HepG2 (cell line): ENCODE data around the gene CGREF1. TPM values are rescaled to one million over a fixed set of nuclear protein-coding genes. Genes with fewer than 3 reads are reported as not detected.

Experiments used
- CENPT ChIP-seq: sonication (generic); formaldehyde crosslinking; IDR thresholded peaks from 2 replicates; pipeline ENCODE4 v1.8.0; 2022; ENCODE audit warnings: low read depth, mild to moderate bottlenecking, moderate library complexity, missing genetic modification reagents
- FOXK1 ChIP-seq: sonication (generic); formaldehyde crosslinking; IDR thresholded peaks from 2 replicates; pipeline ENCODE4 v1.4.0; 2020; ENCODE audit warnings: low read depth, missing genetic modification reagents, borderline replicate concordance
- HIVEP1 ChIP-seq: sonication (generic); formaldehyde crosslinking; IDR thresholded peaks from 2 replicates; pipeline ENCODE4 v1.4.0; 2020; ENCODE audit warnings: mild to moderate bottlenecking, missing genetic modification reagents
- NFYC ChIP-seq: IDR thresholded peaks from 2 replicates; pipeline ENCODE4 v1.6.1; 2016; ENCODE audit warnings: missing genetic modification reagents, missing compliant biosample characterization
- RBM22 ChIP-seq: fragments of 200-400 bp; formaldehyde crosslinking; optimal IDR thresholded peaks from 2 replicates; pipeline ENCODE3; 2017; ENCODE audit warnings: mild to moderate bottlenecking, low read length, moderate library complexity
- RFX3 ChIP-seq: IDR thresholded peaks from 2 replicates; pipeline ENCODE4 v1.6.1; 2016; ENCODE audit warnings: missing biosample characterization, missing genetic modification reagents
- SMAD3 ChIP-seq: sonication (generic); formaldehyde crosslinking; IDR thresholded peaks from 2 replicates; pipeline ENCODE4 v1.4.0; 2020; ENCODE audit warnings: missing genetic modification reagents
- TCF7 ChIP-seq: sonication (generic); IDR thresholded peaks from 2 replicates; pipeline ENCODE4 v1.6.1; 2016; ENCODE audit warnings: antibody characterized with exemption, low read depth
- ZMYM3 ChIP-seq: sonication (generic); formaldehyde crosslinking; IDR thresholded peaks from 2 replicates; pipeline ENCODE4 v1.5.1; 2020; ENCODE audit warnings: mild to moderate bottlenecking, missing genetic modification reagents
- ZNF207 ChIP-seq: fragments of 450-650 bp; IDR thresholded peaks from 2 replicates; pipeline ENCODE4 v1.6.1; 2016; ENCODE audit warnings: antibody characterized with exemption, borderline replicate concordance
- ZNF329 ChIP-seq: sonication (generic); formaldehyde crosslinking; IDR thresholded peaks from 2 replicates; pipeline ENCODE4 v1.9.0; 2021; ENCODE audit warnings: low read depth, mild to moderate bottlenecking, missing genetic modification reagents
- ZNF441 ChIP-seq: sonication (generic); formaldehyde crosslinking; IDR thresholded peaks from 2 replicates; pipeline ENCODE4 v1.7.0; 2021; ENCODE audit warnings: missing genetic modification reagents, borderline replicate concordance
- ZNF530 ChIP-seq: sonication (generic); formaldehyde crosslinking; IDR thresholded peaks from 2 replicates; pipeline ENCODE4 v1.5.0; 2020; ENCODE audit warnings: low read depth, mild to moderate bottlenecking, missing genetic modification reagents
- ZNF605 ChIP-seq: sonication (generic); formaldehyde crosslinking; IDR thresholded peaks from 2 replicates; pipeline ENCODE4 v1.8.0; 2022; ENCODE audit warnings: mild to moderate bottlenecking, missing genetic modification reagents
- ZNF709 ChIP-seq: sonication (generic); formaldehyde crosslinking; IDR thresholded peaks from 2 replicates; pipeline ENCODE4 v1.5.0; 2020; ENCODE audit warnings: mild to moderate bottlenecking, missing genetic modification reagents
- polyA plus RNA-seq, 8 experiments: library from polyadenylated mRNA; depleted of rRNA in 3 of 8; stranded (reverse) in 7 of 8; unstranded in 1 of 8; fragments of >200 nt; fragmentation: Illumina TruSeq in 4 of 8; extraction: Trizol in 4 of 8; gene quantifications; 2 replicates each; pipeline versions ENCODE4 v1.2.1 to v1.2.3, GENCODE V29; 2011 to 2016; ENCODE audit warnings: low read depth in 4 of 8, missing spikeins in 1 of 8, mixed read lengths in 1 of 8; ENCODE audit not compliant: insufficient read depth in 1 of 8
- total RNA-seq, 5 experiments: library from RNA; depleted of rRNA; stranded (reverse); fragments of >200 nt; fragmentation: Illumina TruSeq; extraction: Trizol; gene quantifications; 2 replicates each; pipeline ENCODE4 v1.2.3, GENCODE V29; 2016; ENCODE audit warnings: low read depth in 1 of 5
- TF ChIP-seq, protein P1 (sequence below): sonication (generic); formaldehyde crosslinking; conservative IDR thresholded peaks from 2 replicates; pipeline ENCODE4 v1.4.0; 2020; ENCODE audit warnings: mild to moderate bottlenecking, missing genetic modification reagents, moderate library complexity
- TF ChIP-seq, protein P2 (sequence below): sonication (generic); formaldehyde crosslinking; IDR thresholded peaks from 2 replicates; pipeline ENCODE4 v1.8.0; 2022; ENCODE audit warnings: missing genetic modification reagents, mild to moderate bottlenecking, moderate library complexity, borderline replicate concordance
- TF ChIP-seq, protein P3 (sequence below): sonication (generic); formaldehyde crosslinking; IDR thresholded peaks from 2 replicates; pipeline ENCODE4 v1.5.0; 2020; ENCODE audit warnings: mild to moderate bottlenecking, missing genetic modification reagents, borderline replicate concordance
- TF ChIP-seq, protein P4 (sequence below): sonication (generic); formaldehyde crosslinking; IDR thresholded peaks from 2 replicates; pipeline ENCODE4 v1.5.1; 2020; ENCODE audit warnings: mild to moderate bottlenecking, moderate library complexity, missing genetic modification reagents

Gene CGREF1
- total and polyA plus RNA-seq, 2 of the 13 experiments (the other 11 are each of a cell fraction or from before 2014, with no cell fraction given), result 13.9 to 23.4 TPM

DNA sequence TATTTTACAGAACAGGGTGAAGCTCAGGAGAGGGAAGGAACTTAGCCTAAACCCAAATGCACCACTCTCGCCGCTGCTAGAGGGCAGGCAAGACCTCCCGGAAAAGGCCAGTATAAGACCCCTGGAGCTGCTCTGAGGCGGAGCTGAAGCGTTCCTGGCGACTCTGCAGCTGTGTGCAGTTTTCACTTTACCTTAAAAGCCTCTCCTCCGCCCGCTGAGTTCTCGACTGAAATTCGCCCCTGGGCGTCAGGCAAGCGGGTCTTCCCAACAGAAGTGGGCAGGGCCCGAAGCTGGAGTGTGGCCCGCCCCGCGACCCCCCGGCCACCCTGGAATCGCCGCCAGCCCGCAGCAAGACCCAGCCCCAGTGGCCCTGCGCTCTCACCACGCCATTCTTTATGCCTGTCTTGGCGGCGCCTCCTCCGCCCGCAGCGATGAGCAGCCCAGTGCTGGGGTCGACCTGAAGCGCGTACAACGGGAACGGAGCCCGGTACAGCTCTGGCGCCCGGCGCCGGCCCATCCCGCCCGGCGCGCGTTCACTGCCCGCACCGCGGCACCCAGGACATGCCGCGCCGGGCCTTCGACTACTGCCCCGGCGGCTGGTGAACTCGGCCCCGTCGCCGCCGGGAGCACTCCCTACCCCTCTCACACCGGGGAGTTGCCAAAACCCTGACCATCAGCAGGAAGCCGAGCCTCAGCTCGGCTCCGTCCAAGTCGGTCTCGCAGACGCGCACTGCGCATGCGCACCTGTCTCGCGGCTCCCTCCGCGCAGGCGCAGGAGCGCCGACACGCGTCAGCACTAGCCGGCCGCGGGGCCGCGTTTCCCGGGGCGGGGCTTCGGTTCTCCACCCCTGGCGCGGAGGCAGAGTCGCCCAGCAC is 15.2 kb upstream of the CGREF1 start, which contains the start of gene PREB (continued):
- TF ChIP-seq, protein P1, sequence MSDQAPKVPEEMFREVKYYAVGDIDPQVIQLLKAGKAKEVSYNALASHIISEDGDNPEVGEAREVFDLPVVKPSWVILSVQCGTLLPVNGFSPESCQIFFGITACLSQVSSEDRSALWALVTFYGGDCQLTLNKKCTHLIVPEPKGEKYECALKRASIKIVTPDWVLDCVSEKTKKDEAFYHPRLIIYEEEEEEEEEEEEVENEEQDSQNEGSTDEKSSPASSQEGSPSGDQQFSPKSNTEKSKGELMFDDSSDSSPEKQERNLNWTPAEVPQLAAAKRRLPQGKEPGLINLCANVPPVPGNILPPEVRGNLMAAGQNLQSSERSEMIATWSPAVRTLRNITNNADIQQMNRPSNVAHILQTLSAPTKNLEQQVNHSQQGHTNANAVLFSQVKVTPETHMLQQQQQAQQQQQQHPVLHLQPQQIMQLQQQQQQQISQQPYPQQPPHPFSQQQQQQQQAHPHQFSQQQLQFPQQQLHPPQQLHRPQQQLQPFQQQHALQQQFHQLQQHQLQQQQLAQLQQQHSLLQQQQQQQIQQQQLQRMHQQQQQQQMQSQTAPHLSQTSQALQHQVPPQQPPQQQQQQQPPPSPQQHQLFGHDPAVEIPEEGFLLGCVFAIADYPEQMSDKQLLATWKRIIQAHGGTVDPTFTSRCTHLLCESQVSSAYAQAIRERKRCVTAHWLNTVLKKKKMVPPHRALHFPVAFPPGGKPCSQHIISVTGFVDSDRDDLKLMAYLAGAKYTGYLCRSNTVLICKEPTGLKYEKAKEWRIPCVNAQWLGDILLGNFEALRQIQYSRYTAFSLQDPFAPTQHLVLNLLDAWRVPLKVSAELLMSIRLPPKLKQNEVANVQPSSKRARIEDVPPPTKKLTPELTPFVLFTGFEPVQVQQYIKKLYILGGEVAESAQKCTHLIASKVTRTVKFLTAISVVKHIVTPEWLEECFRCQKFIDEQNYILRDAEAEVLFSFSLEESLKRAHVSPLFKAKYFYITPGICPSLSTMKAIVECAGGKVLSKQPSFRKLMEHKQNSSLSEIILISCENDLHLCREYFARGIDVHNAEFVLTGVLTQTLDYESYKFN (CRISPR knock-in tag), result no peak; the same call in 1 of the 2 replicates
- TF ChIP-seq RBM22 (no peak), ZMYM3 (CRISPR knock-in tag) (no peak), HIVEP1 (CRISPR knock-in tag) (no peak; the same call in none of the 2 replicates), ZNF709 (CRISPR knock-in tag) (no peak; the same call in 1 of the 2 replicates), FOXK1 (peak; percentile 54), TCF7 (no peak), ZNF329 (0 out of 2 replicates have a peak, but pooled peaks have one; percentile 62), ZNF207 (no peak), ZNF530 (CRISPR knock-in tag) (0 out of 2 replicates have a peak, but pooled peaks have one; percentile 46), ZNF605 (CRISPR knock-in tag) (no peak; the same call in 1 of the 2 replicates), RFX3 (CRISPR knock-in tag) (no peak), NFYC (peak; percentile 12; the same call in 1 of the 2 replicates), SMAD3 (CRISPR knock-in tag) (no peak), CENPT (CRISPR knock-in tag) (no peak), ZNF441 (peak; percentile 44; the same call in 1 of the 2 replicates)
- TF ChIP-seq, protein P2, sequence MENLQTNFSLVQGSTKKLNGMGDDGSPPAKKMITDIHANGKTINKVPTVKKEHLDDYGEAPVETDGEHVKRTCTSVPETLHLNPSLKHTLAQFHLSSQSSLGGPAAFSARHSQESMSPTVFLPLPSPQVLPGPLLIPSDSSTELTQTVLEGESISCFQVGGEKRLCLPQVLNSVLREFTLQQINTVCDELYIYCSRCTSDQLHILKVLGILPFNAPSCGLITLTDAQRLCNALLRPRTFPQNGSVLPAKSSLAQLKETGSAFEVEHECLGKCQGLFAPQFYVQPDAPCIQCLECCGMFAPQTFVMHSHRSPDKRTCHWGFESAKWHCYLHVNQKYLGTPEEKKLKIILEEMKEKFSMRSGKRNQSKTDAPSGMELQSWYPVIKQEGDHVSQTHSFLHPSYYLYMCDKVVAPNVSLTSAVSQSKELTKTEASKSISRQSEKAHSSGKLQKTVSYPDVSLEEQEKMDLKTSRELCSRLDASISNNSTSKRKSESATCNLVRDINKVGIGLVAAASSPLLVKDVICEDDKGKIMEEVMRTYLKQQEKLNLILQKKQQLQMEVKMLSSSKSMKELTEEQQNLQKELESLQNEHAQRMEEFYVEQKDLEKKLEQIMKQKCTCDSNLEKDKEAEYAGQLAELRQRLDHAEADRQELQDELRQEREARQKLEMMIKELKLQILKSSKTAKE (CRISPR knock-in tag), result no peak
- TF ChIP-seq, protein P3, sequence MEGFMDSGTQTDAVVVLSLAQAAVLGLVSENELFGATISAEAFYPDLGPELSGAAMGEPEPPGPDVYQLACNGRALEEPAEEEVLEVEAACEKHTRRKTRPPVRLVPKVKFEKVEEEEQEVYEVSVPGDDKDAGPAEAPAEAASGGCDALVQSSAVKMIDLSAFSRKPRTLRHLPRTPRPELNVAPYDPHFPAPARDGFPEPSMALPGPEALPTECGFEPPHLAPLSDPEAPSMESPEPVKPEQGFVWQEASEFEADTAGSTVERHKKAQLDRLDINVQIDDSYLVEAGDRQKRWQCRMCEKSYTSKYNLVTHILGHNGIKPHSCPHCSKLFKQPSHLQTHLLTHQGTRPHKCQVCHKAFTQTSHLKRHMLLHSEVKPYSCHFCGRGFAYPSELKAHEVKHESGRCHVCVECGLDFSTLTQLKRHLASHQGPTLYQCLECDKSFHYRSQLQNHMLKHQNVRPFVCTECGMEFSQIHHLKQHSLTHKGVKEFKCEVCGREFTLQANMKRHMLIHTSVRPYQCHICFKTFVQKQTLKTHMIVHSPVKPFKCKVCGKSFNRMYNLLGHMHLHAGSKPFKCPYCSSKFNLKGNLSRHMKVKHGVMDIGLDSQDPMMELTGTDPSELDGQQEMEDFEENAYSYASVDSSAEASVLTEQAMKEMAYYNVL (CRISPR knock-in tag), result peak; percentile 52; the same call in 1 of the 2 replicates
- TF ChIP-seq, protein P4, sequence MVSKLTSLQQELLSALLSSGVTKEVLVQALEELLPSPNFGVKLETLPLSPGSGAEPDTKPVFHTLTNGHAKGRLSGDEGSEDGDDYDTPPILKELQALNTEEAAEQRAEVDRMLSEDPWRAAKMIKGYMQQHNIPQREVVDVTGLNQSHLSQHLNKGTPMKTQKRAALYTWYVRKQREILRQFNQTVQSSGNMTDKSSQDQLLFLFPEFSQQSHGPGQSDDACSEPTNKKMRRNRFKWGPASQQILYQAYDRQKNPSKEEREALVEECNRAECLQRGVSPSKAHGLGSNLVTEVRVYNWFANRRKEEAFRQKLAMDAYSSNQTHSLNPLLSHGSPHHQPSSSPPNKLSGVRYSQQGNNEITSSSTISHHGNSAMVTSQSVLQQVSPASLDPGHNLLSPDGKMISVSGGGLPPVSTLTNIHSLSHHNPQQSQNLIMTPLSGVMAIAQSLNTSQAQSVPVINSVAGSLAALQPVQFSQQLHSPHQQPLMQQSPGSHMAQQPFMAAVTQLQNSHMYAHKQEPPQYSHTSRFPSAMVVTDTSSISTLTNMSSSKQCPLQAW (CRISPR knock-in tag), result no peak
